Right hindlimb (tissue), 1 donor: Measurements from ENCODE around the gene SLC17A6.

Experiments
- DNase-seq: peaks from one replicate; pipeline ENCODE4 v3.0.0-alpha.2; 2018

SLC17A6 gene

DNA sequence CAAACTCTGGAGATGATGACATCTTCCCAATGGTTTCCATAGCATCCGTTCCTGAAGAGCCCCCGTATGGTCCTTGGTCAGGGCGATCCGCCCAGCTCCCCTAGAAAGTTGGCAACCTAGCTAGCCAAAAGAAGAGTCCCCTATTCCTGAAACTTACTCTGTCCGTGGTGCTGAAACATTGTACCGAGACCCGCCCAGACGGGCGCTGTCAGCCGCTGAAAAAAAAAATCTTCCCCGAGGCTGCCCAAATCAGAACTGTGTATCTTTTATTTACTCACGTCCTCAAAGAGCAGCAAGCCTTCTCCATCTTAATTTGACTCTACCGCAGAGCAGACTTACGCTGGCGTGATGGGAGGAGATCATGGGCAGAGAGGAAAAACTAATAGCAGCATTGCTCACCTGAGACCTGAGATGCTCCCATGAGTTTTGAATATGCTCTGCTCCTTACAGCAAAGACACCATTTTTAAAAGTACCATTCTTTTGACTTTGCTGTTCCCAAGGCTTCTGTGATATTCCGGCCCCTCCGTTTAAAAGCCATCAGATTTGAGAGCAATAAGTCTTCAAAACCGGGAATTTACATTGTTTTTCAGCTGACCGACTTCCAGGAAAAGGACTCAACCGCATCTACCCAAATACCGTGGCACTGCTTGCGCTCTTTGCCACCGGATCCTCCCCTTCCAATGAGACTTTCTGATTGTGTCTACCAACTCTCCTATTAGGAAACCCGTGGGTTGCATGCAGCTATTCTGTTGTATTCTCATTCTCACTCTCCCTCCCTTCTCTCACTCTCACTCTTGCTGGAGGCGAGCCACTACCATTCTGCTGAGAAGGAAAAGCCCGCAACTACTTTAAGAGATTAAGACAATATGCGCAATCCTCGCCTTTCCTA, at the start of gene SLC17A6:
Gene SLC17A6, plus strand, starts transcription at position 786 of the 890 bp plus-strand sequence. CDS start 153 bp downstream, outside the sequence.
- DNase-seq, result peak; percentile 56

DNA sequence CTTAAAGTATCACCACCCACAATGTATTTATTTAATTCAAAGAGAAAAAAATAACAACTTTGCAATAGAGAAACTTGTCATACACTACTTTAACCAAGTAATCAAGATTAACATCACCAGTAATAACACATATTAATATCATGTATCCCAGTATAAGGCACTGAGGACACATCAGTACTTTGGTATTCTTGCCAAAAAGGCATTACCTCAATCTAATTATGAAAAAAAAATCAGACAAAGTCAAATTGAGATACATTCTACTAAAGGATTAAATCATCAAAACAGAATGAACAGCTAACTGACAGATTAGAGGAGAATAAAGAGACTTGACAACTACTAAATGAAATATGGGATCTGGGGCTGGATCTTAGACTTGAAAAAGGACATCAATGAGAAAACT, 35.8 kb upstream of the SLC17A6 start:
- no peak for DNase-seq

DNA sequence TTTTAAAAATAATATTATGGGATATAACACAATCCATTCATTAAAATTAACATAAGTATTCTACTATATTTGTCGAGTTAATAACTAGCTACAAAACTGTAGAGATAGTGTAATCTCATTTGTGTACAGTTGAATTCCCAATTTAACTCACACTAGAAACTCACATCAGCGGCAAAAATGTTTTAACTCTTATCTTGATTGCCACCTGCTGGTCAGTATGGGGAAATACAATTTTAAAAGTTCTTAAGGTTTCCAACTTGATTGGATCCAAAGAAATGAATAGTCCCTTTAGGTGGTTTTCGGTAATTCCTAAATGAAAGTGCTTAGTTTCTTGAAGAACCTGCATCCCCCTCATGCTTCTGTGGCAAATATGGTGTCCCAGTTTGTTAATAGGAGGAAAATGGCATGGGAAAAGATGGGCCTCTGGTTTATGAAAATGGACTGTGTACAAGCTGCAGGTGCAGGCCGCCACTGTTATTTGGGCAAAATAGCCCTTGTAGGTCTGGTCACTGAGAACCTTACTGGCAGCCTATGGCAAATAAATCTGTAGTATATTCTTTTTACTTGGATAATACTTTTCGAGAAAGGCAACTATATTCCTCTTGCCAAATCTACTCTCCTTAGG, 33.7 kb upstream of the SLC17A6 start:
- DNase-seq, result no peak

DNA sequence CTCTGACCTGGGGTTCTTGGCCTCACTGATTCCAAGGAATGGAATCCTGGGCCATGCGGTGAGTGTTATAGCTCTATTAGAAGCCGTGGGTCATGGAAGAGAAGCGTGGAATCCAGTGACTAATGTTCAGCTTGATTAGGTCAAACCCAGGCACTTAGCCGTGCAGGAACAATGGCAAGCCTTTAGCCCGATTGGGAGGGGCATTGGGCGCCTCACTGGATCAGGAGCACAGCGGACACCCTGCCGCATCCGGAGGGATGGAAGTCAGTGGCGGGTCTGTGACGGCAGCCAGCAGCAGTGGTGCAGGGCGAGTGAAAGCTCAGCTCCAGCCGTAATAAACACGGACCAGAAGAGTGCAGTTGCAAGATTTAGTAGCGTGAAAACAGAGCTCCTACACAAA, 20.5 kb upstream of the SLC17A6 start:
- no peak for DNase-seq

DNA sequence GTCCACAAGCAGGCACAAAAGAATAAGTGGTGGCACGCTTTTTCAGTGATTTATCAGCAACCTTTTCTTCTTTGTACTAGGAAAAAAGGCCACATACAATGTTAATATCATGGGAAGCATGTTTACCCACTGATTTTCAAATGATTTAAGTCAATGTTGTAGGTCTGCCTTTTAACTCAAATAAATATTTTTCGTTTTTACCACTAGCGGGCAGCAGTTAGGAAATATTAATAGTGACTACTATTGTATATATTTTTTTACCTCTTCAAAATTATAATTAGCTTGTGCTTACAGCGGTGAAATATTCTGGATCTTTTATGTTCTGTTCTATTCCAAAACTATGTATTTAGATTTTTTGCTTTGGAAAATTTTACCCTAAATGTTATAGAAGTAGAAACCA, 6.4 kb upstream of the SLC17A6 start:
- no peak for DNase-seq

DNA sequence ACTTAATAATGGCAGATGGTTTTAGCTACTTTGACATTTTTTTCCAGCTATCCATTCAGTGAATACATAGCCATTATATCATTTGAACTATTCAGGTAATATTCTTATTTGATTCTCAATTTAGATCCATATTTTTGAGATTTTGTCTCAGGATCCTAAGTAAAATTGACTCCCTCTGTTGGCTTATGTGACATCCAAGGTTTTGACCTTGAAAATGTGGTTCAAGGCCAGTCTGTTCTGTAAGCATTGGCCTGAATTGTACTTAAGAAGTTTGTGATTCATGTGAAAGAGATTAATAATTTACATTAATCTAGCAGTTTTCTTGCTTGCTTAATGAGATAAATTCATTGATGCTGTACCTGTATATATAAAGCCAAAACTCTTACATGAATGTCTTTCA, 1.6 kb upstream of the SLC17A6 start:
- DNase-seq, result no peak

DNA sequence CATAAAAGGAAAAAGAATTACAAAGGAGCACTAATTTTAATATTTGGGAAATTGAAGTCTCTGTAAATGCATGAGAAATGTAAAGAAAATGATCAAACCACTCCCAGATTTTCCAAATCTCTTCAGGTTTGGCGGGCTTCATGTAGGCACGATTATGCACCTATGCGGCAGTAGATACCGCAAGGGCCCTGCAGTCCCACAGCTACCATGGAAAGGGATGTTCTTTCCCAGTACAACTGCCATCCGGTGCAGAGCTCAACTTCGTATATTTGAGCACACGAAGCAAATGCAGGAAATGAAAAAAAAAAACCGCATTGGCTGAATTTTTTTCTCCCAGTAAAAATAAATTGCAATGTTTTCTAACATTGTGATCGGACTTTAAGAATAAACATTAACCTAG, 1.4 kb downstream of the SLC17A6 start:
- no peak for DNase-seq

DNA sequence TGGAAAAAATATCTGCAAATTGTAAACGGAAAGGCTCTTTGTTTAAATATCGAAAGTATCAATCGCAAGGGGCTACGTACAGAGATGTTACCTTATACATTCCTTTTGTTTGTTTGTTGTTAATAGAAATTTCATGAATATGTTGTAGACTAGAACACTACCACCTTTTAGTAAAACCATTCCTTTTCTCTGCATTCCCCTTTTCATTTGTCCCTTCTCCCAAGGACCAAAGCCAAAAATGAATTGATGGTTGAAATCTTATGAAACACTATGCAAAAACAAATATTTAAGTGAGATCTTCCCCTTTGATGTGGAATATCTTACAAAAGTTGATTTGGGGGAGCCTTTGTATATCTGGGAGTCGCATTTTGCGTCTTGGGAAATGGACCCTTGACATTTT, 2.1 kb downstream of the SLC17A6 start:
- DNase-seq, result no peak

DNA sequence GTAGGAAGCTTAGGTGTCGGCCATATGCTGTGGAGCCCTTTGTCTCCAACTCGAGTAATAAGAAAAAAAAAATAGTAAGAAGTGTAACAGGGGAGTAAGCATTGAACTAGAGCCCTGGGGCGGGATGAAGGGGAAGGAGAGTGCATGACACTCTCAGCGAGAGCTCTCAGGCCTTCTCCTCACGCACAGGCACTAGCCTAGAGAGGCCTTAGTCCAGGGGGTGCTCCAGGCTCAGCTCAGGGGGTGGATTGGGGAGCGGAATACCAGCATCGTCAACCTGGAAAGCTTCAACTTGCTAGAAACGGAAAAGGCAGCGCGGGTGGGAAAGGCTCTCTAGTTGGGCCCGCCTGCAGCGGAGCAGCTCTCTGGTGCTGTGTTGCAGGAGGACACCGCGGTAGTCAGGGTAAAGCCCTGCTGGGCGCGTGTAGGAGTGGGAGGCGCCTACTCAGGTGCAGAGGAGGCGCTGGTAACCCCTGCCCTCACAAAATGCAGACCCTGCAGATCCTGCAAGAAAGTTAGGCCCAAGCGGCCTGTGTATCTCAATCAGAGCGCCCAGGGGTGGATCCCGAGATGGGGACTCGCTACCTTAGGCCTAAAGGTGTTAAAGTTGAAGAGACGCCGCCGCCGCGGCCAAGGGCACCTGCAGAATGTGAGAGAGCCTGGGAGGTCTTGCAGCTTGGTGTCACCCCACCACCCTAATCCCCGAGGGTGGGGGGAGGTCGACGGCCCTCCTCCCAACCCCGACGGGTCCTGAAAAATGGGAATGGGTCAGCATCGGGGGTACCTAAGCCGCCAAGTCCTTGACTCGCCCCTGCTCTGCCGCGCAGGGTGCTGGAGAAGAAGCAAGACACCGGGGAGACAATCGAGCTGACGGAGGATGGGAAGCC, 2.8 kb downstream of the SLC17A6 start:
- DNase-seq, result no peak

DNA sequence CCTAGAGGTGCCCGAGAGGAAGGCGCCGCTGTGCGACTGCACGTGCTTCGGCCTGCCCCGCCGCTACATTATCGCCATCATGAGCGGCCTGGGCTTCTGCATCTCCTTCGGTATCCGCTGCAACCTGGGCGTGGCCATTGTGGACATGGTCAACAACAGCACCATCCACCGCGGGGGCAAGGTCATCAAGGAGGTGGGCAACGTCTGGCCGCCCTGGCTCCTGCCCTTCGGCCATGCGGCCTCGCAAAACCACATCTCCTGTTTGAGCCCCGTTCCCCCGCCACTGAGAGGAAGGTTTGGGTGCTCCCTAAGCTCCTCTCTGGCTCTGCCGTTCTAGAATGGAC, 3.4 kb downstream of the SLC17A6 start:
- no peak for DNase-seq

DNA sequence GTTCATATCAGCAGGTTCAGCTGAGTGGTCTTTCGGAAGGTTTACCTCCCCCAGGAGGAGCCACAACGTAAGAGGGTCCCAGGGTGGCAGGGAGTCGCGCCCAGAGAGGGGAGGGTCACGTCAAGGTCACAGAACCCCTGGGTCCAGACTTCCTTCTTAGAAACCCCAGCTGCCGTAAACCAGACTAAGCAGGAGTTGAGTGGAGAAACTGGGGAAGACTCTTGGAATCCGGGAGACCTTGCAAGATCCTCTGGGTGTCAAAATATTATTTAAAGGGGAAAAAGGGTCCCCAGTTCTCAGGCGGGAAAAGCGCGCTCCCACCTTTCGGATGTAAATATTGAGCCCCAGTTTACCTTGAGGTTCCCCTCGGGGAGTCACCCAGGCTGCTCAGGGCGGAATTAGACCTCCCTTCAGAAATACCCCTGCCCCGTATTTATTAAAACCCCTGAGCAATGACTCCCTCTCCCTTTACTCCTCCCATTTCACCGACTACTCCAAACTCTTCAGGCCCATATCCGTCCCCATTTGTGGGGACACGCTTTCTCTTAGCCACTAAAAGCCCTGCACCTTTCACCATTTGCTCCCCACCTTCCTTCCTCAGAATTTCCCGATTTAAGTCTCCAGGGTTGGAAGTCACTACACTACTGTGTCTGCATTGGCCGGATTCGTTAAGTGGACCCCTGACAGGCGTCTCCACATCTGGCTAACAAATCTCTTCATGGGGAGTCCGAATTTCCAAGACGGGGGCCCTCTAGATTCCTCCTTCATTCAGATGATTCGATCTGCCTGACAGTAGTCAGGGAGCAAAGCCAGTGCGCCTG, 4.2 kb downstream of the SLC17A6 start:
- DNase-seq, result no peak

DNA sequence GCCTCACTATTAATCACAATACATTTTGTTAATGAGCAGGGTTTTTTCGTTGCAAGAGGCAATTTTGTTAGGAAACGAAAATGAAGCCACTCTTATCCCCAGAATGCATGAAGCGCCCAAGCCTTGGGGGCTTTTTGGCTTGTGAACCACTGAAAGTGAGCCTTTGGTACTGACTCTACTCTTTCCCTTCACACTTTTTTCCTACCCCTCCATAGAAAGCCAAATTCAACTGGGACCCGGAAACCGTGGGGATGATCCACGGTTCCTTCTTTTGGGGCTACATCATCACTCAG, 4.8 kb downstream of the SLC17A6 start:
- DNase-seq, result no peak

DNA sequence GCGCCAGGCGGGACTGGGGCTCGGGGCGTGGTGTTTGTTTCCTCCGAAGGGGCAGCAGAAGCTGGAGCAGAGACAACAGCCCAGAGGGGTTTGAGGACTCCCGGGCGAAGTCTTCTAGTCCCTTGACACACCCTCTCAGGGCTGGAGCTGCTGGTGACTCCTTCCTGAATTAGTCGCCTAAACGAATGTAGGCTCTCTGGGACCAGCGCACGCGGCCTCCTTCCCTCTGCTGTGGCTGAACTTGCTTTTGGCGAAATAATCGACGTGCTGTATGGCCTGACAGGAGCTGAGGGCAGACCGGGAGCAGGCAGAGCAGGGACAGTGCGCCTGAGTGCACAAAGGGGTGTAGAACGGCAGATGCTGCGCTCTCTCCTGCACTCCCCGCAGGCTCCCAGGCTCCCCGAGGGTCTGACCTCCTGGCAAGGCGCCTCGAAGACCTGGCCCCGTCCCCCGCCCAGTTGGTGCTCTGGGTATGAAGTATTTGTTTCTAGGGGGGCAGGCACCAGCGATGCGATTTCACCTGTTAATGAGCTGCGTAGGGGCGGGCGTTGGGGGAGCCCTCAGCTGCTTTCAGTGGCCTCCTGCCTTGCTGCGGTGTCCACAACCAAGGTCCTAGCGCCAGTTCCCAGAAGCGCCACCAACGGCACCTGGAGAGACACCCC, 5.3 kb downstream of the SLC17A6 start:
- DNase-seq, result no peak

DNA sequence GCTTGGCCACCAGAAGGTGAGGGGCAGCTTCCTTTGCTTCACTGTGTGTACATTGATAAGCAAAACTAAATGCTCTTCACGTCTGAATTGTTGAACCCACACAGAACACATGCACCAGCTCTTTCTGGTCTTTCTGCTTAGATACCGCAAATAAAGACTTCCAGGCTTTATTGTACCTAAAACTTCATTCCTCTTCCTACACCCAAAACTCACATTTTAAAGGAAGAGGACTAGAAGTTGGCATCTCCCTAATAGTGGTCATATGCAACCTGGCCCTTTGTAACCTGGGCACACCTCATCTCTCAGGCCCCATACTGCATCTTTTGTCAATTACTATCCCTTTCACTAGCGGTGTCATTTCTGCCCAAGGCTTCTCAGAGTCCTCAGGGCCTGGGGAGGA, 5.9 kb downstream of the SLC17A6 start:
- DNase-seq, result no peak

DNA sequence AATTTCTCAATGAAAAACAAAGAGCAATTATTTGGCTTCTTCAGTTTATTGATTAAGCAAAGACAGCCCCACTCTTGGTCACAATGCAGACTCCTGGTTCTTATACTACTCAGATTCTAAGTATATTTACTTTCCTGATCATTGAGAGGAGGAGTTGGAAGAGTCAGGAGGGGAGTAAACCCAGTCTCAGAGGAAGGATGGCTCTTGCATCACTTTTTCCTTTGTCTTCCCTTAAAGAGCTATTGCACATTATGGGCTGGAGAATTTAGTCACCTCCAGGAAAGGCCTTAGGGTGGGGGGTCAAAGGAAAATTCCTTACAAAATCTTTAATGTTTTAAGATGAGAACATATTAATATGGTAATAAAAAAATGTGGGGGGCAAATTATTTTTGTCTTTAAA, 8.1 kb downstream of the SLC17A6 start:
- no peak for DNase-seq

DNA sequence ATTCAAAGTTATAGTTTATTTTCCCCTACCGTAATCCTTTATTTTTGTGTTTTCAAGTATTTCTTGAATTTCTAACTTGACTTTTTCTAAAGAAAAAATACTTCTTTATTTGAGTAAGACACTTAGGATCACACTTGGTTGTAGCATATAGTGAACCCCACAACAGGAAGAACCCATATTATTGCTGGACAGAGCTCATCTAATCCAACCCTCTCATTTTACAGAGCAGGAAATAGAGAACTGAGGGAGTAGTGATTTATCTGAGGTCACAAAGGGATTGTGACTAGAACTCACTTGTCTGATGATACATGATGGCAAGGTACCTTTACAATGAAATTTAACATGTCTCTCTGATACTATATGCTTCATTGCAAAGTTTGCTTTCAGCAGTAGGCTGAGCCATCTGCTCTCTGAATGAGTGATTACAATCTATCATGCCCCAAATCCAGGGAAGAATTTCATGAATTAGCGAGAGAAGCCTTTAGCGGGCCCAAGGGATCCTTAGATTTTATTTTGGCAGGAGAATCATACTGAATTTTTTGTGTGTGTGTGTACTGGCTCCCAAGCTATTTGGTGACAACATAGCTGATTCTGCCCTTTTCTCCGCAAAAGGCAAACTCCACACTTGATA, 9.8 kb downstream of the SLC17A6 start:
- DNase-seq, result no peak

DNA sequence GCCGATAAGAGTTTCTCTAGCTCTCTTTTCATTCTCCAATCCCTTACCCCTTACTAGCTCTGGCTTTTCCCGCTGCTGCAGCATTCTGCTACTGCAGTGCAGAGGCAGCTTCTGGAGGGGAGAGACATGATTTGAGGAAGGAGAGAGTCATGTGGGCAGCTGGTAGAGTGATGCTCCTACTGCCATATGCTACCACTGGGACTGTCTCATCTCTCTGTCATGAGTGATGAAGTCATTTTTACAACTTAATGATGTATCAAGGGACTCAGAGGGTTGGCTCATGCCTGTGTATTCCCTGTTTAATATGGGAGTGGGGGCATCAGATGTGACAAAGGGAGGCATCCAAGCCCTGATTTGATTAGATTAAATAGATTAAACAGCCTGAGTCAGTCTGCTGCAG, 11.3 kb downstream of the SLC17A6 start:
- DNase-seq, result no peak

DNA sequence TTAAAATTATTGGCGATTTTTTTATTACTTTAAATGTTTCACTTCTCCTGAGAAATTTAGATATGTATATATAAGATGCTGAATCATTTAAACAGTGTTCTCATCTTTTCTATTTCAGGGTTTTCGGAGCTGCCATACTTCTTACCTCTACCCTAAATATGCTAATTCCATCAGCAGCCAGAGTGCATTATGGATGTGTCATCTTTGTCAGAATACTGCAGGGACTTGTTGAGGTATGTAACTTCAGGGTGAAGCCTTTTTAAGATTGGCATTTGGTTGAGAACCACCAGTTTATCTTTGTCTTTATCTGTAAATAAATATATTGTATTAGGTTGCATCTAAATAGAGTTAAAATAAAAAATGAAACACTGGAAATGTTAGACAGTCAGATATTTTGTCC, 21.1 kb downstream of the SLC17A6 start:
- no peak for DNase-seq

DNA sequence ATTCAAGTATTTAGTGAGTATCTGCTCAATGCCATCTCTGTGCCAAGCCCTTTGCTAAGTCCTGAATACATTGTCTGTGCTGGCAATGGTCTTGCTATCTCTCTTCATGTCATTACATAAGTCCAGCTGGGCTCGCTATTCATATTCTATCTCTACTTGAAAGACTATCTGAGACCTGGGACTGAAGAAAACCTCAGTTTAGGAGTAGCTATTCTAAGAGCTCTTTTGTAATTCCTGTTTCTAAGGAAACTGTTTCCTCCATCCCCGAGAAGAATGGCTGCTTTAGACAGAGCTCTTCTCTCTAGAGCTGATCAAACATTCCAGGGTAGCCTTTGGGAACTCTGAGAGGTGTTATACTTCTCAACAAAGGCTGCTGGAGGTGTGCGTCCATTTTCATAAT, 33.0 kb downstream of the SLC17A6 start:
- no peak for DNase-seq

DNA sequence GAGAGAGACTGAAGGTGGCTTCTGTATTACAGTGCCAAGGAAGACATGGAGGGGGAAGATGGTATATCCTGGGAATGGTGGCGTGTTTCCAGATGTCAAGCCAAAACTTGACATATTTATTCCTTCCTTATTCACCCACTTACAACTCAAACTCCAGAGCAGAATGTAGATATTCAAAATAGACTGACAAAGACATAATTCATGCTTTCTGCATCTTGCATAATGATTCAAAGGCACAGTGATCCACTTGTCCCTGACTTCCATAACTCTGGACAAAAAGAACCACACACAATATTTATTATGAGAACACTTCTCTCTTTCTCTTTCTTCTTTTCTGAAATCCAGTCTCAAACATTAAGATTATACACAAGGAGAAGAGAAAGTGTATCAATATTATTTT, 48.9 kb downstream of the SLC17A6 start:
- DNase-seq, result no peak

DNA sequence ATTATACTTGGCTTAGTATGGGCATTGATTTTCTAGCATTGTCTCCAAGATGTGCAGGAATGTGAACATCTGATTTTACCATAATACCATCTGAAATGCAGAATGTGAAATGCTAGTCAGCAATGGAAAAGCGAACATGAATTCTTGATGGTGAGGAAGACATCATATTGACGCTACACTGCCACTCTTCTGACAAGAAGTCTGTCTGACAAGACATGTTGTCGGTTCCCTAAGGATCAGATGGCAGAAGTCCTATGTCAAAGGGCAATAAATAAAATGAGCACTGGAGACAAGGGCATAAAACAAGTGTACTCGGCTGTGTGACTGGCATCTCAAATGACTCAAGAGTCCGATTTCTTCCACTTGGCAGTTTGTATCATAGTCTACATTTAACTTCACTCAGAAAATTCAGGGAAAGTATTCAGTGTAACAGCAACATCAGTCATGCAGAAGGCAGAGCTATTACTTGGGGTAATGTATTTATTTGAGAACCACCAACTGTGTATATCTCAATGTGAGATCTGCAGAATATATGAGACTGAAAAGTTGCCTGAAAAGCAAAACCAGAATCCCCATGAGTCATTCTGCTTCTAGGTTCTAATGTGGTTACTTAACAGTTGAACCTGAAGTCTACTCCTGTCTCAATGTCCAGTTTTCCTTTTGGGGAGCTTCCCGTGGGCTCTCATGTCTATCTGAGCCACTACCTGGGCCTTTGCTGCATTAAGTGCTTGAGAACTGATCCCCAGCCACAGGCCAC, 51.5 kb downstream of the SLC17A6 start:
- no peak for DNase-seq
